ENCODE data around the gene PLEKHA7. TPM values are rescaled to one million over a fixed set of nuclear protein-coding genes. Genes with fewer than 3 reads are reported as not detected.

PLEKHA7 gene
- total and polyA plus RNA-seq, 2 of the 13 experiments (the other 11 are each of a cell fraction or from before 2014, with no cell fraction given), result 17.5 to 18.7 TPM

DNA sequence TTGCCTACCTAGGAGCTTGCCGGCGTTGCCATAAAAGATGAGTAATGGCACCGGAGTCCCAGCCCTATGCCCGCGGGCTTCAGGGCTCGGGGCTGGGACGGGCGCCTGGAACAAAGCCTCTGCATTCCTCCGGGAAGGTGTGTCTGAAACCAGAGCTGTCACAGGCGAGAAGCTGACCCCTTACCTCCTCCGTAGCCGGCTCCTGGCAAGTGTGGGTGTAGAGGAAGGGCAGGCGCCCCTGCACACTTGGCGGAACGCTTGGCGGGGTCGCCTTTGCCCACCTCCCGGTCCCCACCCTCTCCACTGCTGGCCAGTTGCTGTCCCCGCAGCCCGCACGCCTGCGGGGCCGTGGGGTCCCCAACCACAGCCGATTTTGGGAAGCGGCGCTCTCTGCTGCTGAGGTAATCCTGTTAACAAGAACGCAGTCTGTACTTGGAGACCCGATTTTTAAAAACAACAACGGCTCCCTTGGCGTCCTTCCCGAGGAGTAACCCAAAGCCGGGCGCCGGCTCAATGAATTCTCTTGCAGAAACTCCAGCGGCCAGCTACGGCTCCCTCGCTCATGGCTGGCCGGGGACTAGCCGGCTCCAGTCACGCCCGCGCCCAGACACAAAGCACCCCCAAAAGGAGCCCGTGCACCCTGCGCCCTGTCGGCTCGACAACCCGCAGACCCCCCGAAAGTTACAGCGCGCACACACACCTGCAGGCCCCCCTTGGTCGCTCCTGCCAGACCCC lies 89.2 kb downstream of the PLEKHA7 start (continued):
- peak; percentile 70 for TF ChIP-seq HNF1A (IDR thresholded peaks at IDR 0.05; ENCODE audit: low read depth)
- TF ChIP-seq HNF1A (CRISPR knock-in tag; IDR thresholded peaks at IDR 0.05; ENCODE audit: borderline replicate concordance), result no peak; the same call in 1 of the 2 replicates
- TF ChIP-seq, protein P1, sequence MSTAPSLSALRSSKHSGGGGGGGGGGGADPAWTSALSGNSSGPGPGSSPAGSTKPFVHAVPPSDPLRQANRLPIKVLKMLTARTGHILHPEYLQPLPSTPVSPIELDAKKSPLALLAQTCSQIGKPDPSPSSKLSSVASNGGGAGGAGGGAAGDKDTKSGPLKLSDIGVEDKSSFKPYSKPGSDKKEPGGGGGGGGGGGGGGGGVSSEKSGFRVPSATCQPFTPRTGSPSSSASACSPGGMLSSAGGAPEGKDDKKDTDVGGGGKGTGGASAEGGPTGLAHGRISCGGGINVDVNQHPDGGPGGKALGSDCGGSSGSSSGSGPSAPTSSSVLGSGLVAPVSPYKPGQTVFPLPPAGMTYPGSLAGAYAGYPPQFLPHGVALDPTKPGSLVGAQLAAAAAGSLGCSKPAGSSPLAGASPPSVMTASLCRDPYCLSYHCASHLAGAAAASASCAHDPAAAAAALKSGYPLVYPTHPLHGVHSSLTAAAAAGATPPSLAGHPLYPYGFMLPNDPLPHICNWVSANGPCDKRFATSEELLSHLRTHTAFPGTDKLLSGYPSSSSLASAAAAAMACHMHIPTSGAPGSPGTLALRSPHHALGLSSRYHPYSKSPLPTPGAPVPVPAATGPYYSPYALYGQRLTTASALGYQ (CRISPR knock-in tag; IDR thresholded peaks at IDR 0.05), result no peak
- TF ChIP-seq MLX (CRISPR knock-in tag; IDR thresholded peaks at IDR 0.05), result no peak
- no peak for TF ChIP-seq ZNF296 (CRISPR knock-in tag; conservative IDR thresholded peaks at IDR 0.05)
- no peak for TF ChIP-seq TCF7 (IDR thresholded peaks at IDR 0.05; ENCODE audit: low read depth)
- TF ChIP-seq, protein P2, sequence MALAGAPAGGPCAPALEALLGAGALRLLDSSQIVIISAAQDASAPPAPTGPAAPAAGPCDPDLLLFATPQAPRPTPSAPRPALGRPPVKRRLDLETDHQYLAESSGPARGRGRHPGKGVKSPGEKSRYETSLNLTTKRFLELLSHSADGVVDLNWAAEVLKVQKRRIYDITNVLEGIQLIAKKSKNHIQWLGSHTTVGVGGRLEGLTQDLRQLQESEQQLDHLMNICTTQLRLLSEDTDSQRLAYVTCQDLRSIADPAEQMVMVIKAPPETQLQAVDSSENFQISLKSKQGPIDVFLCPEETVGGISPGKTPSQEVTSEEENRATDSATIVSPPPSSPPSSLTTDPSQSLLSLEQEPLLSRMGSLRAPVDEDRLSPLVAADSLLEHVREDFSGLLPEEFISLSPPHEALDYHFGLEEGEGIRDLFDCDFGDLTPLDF (CRISPR knock-in tag; IDR thresholded peaks at IDR 0.05), result no peak
- TF ChIP-seq HDAC2 (CRISPR knock-in tag; IDR thresholded peaks at IDR 0.05), result no peak
- no peak for TF ChIP-seq ZNF510 (CRISPR knock-in tag; IDR thresholded peaks at IDR 0.05; ENCODE audit: low read depth)
- no peak for TF ChIP-seq TFDP2 (CRISPR knock-in tag; IDR thresholded peaks at IDR 0.05)
